Measurements from ENCODE around the gene ARF6.

ARF6 gene

GRCh38 chr14:49945448-49946319, 52.8 kb downstream of the ARF6 start:
- DNase-seq = no peak

All from MV-4-11 (cell line).